Fibroblast of pulmonary artery (primary cell): ENCODE measurements around the gene BCL7B.
"Not testable (repeated sequence)": the region's sequence is repeated elsewhere in the genome, so short reads cannot be mapped to it uniquely, and the experiment has no call there.

Experiments
- DNase-seq: peaks from one replicate; pipeline ENCODE4 v3.0.0-alpha.2; 2010; ENCODE audit warnings: low read depth
- H3K4me3 ChIP-seq: replicated peaks from 2 replicates; pipeline ENCODE4 v1.5.1; 2011; ENCODE audit warnings: low read depth, mild to moderate bottlenecking, control low read depth, low read length, moderate library complexity
- CTCF ChIP-seq: IDR thresholded peaks from 2 replicates; pipeline ENCODE4 v1.5.1; 2011; ENCODE audit warnings: mild to moderate bottlenecking, control low read depth, low read length, inconsistent platforms; ENCODE audit errors: missing control alignments

The BCL7B gene

GRCh38 chr7:73544678-73545077, 12.8 kb downstream of the BCL7B start:
- H3K4me3 ChIP-seq: no peak overlapping the region
- no peak for DNase-seq
- TF ChIP-seq CTCF: no peak

- TF ChIP-seq CTCF: no peak
- H3K4me3 ChIP-seq: no peak overlapping the region
- DNase-seq: no peak
These were observed 15.8 kb downstream of the BCL7B start for GRCh38 chr7:73541722-73542121.

- H3K4me3 ChIP-seq: no peak overlapping the region
- TF ChIP-seq CTCF: no peak
- no peak for DNase-seq
These were observed 17.8 kb downstream of the BCL7B start for GRCh38 chr7:73539709-73540108.

- H3K4me3 ChIP-seq, DNase-seq: not testable (repeated sequence)
These were observed 19.0 kb downstream of the BCL7B start for GRCh38 chr7:73538510-73538909.

- TF ChIP-seq CTCF: no peak
- DNase-seq: no peak
- H3K4me3 ChIP-seq: no peak overlapping the region
These were observed 20.4 kb downstream of the BCL7B start for GRCh38 chr7:73537051-73537450.

GRCh38 chr7:73536479-73536878, 21.0 kb downstream of the BCL7B start:
- no peak for TF ChIP-seq CTCF
- no peak overlapping the region for H3K4me3 ChIP-seq

GRCh38 chr7:73535918-73536317, 21.6 kb downstream of the BCL7B start:
- DNase-seq, H3K4me3 ChIP-seq: not testable (repeated sequence)

More at GRCh38 chr7:73536479-73536878, 21.0 kb downstream of the BCL7B start:
- DNase-seq: no peak

GRCh38 chr7:73533742-73534141, 23.7 kb downstream of the BCL7B start:
- no peak for TF ChIP-seq CTCF
- no peak overlapping the region for H3K4me3 ChIP-seq
- DNase-seq: no peak
